ENCODE data around the gene MFSD6. TPM values are rescaled to one million over a fixed set of nuclear protein-coding genes. Genes with fewer than 3 reads are reported as not detected.

The MFSD6 gene
- total and polyA plus RNA-seq, 2 of the 8 experiments (the other 6 are each of a cell fraction or from before 2014, with no cell fraction given): 1.8 to 5.1 TPM

DNA sequence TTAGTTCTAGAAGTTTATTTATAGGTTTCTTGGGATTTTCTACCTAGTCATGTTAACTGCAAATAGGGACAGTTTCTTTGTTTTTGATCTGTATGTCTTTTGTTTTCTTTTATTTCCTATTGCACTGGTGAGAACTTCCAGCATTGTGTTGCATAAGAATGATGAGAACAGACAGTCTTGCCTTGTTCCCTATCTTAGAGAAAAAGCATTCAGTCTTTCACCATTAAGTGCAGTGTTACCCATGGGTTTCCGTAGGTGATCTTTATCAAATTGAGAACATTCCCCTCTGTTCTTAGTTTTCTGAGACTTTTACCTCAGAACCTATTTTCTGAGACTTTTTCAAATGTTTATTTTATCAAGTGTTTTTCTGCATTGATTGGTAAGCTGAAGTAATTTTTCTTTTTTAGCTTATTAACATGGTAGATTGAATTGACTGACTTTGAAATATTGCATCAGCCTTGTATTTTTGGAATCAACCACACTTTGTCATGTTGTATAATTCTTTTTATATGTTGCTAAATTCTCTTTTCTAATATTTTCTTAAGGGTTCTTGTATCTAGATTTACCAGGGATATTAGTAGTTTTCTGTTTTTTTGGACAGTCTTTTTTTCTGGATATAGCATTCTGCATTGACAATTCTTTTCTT is 17.2 kb downstream of the MFSD6 start:
- Histone ChIP-seq H3K79me2 (ENCODE audit: control insufficient read depth in 1 of 2, insufficient read depth in 2 of 2, low read length in 2 of 2) (no peaks in the 10 kb centered on the region), H3K23me2 (ENCODE audit: low read depth, low read length) (no peaks in the 10 kb centered on the region), H3K9me3 (ENCODE audit: insufficient read depth in 2 of 2, low read depth in 1 of 2, low read length in 1 of 2) (no peaks in the 10 kb centered on the region), H3K4ac (replicated peaks; ENCODE audit: insufficient read length, low read depth, low read length) (no peak overlapping the region), H3K56ac (replicated peaks; ENCODE audit: insufficient read length, low read depth, low read length) (no peak overlapping the region), H4K91ac (replicated peaks; ENCODE audit: insufficient read length, low read length) (no peak overlapping the region), H2BK5ac (ENCODE audit: low read depth, low read length) (no peak overlapping the region), H3K9ac (replicated peaks in 1 of 4; ENCODE audit: extremely low read depth in 1 of 4, low read depth in 3 of 4, low read length in 3 of 4) (no peak overlapping the region), H3K4me3 (ENCODE audit: extremely low read depth in 1 of 4, insufficient read depth in 2 of 4, low read depth in 3 of 4, low read length in 4 of 4) (no peak overlapping the region), H4K8ac (ENCODE audit: extremely low read depth, insufficient read depth, low read length) (no peak overlapping the region), H2BK20ac (ENCODE audit: low read length) (no peak overlapping the region), H3K27ac (ENCODE audit: low read depth, low read length) (no peak overlapping the region), H3K18ac (ENCODE audit: extremely low read depth, low read length) (no peak overlapping the region), H2BK12ac (ENCODE audit: low read depth, low read length) (no peak overlapping the region), H4K20me1 (replicated peaks in 1 of 2; ENCODE audit: control insufficient read depth in 1 of 2, insufficient read depth in 2 of 2, low read length in 2 of 2) (no peaks in the 10 kb centered on the region), H3K36me3 (ENCODE audit: control insufficient read depth in 2 of 4, insufficient read depth in 4 of 4, low read length in 3 of 4) (no peaks in the 10 kb centered on the region), H3K27me3 (replicated peaks in 1 of 4; ENCODE audit: control insufficient read depth in 3 of 4, extremely low read depth in 1 of 4, insufficient read depth in 3 of 4, low read length in 3 of 4) (no peaks in the 10 kb centered on the region), H3K4me2 (ENCODE audit: insufficient read depth in 1 of 2, low read depth in 2 of 2, low read length in 2 of 2) (no peak overlapping the region), H2BK15ac (ENCODE audit: low read length) (no peak overlapping the region), H3K23ac (ENCODE audit: insufficient read length) (no peak overlapping the region), H3K4me1 (replicated peaks in 1 of 4; ENCODE audit: control insufficient read depth in 3 of 4, insufficient read depth in 4 of 4, low read length in 3 of 4) (no peaks in the 10 kb centered on the region), H2AK5ac (ENCODE audit: low read depth, low read length) (no peak overlapping the region), H4K5ac (ENCODE audit: insufficient read length, low read depth, low read length) (no peak overlapping the region), H2AFZ (ENCODE audit: low read length) (no peak overlapping the region), H2BK120ac (replicated peaks; ENCODE audit: low read depth, low read length) (no peak overlapping the region), H3K79me1 (ENCODE audit: low read depth, low read length) (no peaks in the 10 kb centered on the region), H3K14ac (ENCODE audit: insufficient read length) (no peak overlapping the region)
- FAIRE-seq (no peak), DNase-seq (ENCODE audit: low read depth in 1 of 2, low spot score in 2 of 2) (no peak)
- CTCF ChIA-PET (ENCODE audit: partially characterized antibody): no interaction called here
- POLR2A ChIA-PET (ENCODE audit: partially characterized antibody): no interaction called here
- 71% methylated on average over 1 of the region's 1 CpG; no CpG with 5 or more reads in 1 of the 2 experiments for WGBS, 2 experiments (ENCODE audit: extremely low coverage in 1 of 2, insufficient coverage in 1 of 2, insufficient read length in 1 of 2, insufficient replicate concordance in 2 of 2, low coverage in 1 of 2, low lambda C conversion rate in 2 of 2, missing lambda C conversion rate in 1 of 2)
- no peak for TF ChIP-seq BACH1 (IDR thresholded peaks at IDR 0.05; ENCODE audit: low read length)
- TF ChIP-seq SRF (IDR thresholded peaks at IDR 0.05; ENCODE audit: low read depth, low read length): no peak
- TF ChIP-seq TEAD4 (IDR thresholded peaks at IDR 0.05; ENCODE audit: low read depth, low read length): no peak
- TF ChIP-seq, protein P1, sequence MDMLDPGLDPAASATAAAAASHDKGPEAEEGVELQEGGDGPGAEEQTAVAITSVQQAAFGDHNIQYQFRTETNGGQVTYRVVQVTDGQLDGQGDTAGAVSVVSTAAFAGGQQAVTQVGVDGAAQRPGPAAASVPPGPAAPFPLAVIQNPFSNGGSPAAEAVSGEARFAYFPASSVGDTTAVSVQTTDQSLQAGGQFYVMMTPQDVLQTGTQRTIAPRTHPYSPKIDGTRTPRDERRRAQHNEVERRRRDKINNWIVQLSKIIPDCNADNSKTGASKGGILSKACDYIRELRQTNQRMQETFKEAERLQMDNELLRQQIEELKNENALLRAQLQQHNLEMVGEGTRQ (IDR thresholded peaks at IDR 0.05; ENCODE audit: low read length): no peak
- no peak for TF ChIP-seq CEBPB (IDR thresholded peaks at IDR 0.05; ENCODE audit: low read depth, low read length)
- TF ChIP-seq, protein P2, sequence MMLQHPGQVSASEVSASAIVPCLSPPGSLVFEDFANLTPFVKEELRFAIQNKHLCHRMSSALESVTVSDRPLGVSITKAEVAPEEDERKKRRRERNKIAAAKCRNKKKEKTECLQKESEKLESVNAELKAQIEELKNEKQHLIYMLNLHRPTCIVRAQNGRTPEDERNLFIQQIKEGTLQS (IDR thresholded peaks at IDR 0.05; ENCODE audit: insufficient read depth, low read depth, low read length): no peak
- no peak for TF ChIP-seq CBX5 (IDR thresholded peaks at IDR 0.05; ENCODE audit: low read depth, low read length)
- no peak for TF ChIP-seq KDM5A (IDR thresholded peaks at IDR 0.05; ENCODE audit: low read length)
- TF ChIP-seq SAP30 (IDR thresholded peaks at IDR 0.05; ENCODE audit: insufficient read depth, insufficient replicate concordance, low read length): no peak
- no peak for TF ChIP-seq POU5F1 (IDR thresholded peaks at IDR 0.05; ENCODE audit: low read depth, low read length)
- no peak for TF ChIP-seq RNF2 (IDR thresholded peaks at IDR 0.05; ENCODE audit: borderline replicate concordance, low read depth, low read length, missing control alignments, poor library complexity, severe bottlenecking)
- no peak for TF ChIP-seq CHD2 (IDR thresholded peaks at IDR 0.05; ENCODE audit: low read length)
